NCI-H82 treated with DMSO at 0.1 percent for 48 hours (cell line): ENCODE measurements around the gene KLHL17.
"Not testable (repeated sequence)": the region's sequence is repeated elsewhere in the genome, so short reads cannot be mapped to it uniquely, and the experiment has no call there.

Experiments
- DNase-seq: peaks from one replicate; lab custom pipeline; 2025; ENCODE audit not compliant: unreplicated experiment; lab: John Stamatoyannopoulos, UW

The KLHL17 gene

DNA sequence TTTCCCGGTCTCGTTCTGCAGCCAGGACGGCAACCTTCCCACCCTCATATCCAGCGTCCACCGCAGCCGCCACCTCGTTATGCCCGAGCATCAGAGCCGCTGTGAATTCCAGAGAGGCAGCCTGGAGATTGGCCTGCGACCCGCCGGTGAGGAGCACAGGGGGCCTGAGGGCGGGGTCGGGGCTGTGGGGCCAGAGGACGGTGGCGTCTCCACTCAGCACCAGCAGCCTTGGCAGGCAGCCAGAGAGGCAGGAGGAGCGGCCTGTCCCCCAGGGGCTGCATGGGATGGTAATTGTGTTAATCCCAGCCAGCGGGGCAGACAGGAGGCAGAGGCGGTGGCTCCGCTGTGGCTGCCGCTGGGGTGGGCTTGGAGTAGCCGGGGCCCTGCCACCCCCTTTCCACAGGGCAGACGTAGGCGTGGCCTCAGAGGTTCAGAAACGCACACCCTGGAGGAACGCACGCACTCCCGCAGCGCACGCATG, 24.6 kb upstream of the KLHL17 start:
- DNase-seq = peak; percentile 94

DNA sequence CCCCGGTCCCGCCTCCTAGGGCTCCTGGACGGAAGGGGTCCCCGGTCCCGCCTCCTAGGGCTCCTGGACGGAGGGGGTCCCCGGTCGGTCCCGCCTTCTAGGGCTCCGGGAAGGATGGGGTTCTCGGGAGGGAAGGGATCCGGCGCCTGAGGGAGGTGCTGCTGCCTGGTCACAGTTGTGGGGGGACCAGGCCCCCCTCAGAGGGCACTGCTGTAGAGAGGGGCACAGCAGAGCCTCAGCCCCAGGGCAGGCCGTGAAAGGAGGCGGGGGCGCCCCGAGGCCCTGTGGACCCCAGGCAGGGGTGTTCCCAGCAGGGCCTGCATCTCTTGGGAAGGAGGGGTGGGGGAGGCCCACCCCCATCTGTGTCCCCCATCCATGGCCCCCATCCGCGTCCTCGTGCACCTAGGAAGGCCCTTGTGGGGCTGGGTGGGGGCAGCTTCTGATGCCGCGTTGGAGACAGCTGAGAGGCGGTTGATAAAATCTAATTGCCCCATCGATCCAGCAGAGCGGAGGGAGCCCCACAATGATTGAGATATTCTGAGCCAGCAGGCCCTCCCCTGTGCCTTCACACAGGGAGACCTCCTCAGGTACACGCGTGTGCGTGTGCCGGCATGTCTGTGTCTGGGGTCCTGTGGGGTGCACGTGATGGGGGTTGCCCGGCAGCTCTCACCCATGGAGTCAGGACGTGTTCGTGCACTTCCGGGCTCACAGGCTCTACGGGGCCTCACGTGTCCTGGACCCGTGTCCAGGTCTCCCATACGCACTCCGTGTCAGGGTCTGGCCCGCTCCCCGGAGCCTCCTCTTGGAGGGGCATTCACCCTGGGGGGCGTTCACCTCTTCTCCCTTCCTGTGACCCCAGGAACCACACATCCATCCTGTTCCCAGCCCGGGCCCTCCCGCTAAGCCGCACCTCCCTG, 23.8 kb upstream of the KLHL17 start:
- no peak for DNase-seq

DNA sequence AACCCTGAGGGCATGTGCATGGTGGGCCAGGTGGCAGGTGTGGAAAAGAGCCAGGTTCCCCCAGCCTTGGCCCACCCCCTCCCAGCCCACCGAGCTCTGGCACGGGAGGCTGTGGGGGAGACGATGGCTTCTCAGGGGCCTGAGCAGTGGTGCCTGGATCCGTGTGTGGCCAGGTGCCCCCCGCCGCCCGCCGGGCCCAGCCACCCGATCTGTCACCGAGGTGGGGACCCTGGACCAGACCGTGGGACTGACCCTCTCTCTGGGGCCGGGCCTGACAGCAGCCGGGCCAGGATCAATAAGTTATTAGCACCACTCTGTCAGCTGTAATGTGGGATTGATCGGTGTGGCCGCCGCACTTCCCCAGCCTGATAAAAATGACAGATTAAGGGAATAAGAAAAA, 22.9 kb upstream of the KLHL17 start:
- no peak for DNase-seq

DNA sequence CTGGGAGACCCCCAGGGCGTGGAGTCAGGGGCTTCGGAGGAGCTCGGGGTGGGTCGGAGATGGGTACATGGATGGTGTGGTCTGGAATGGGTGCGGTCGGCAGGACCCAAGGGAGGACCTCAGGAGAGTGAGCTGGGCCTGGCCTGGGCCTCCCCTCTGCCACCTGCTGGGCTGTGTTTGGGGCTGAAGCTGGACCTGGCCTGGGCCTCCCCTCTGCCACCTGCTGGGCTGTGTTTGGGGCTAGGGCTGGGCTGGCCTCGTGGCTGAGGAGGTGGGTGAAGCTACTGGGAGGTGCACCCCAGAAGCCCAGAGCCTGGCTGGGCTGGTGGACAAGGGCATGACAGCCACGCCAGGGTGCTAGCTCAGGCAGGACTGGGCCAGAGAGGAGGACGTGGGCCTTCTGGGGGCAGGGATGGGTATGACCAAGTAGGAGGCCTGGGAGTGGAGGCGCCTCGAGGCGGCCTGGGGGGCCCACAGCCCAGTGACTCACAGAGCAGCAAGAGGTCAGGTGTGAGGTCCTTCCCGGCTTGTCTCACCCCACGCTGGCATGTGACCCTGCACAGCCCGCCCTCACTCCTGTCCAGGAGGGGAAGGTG, 22.2 kb upstream of the KLHL17 start:
- DNase-seq = no peak

DNA sequence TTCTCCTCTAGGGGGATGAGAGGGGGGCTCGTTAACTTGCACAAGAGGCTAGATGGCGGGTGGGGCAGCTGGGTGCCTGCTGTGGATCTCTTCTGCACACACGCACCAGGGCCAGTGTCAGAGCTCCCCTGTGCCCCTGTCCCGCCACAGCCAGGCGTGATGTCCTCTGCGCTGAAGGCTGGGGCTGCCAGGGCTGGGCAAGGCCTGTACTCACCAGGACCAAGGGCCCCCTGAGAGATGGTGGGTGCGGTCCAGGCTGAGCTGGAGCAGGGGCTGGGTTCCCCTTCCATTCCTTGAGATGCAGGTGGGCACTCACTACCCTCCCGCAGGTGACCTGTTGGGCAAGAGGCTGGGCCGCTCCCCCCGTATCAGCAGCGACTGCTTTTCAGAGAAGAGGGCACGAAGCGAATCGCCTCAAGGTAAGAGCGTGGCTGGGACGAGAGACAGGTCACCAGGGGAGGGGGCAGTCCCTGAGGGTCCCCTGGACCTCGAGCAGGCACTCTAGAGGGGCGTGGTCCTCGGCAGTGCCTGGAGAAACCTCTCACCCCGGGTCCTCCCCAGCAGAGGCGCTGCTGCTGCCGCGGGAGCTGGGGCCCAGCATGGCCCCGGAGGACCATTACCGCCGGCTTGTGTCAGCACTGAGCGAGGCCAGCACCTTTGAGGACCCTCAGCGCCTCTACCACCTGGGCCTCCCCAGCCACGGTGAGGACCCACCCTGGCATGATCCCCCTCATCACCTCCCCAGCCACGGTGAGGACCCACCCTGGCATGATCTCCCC, 21.5 kb upstream of the KLHL17 start:
- DNase-seq = no peak

DNA sequence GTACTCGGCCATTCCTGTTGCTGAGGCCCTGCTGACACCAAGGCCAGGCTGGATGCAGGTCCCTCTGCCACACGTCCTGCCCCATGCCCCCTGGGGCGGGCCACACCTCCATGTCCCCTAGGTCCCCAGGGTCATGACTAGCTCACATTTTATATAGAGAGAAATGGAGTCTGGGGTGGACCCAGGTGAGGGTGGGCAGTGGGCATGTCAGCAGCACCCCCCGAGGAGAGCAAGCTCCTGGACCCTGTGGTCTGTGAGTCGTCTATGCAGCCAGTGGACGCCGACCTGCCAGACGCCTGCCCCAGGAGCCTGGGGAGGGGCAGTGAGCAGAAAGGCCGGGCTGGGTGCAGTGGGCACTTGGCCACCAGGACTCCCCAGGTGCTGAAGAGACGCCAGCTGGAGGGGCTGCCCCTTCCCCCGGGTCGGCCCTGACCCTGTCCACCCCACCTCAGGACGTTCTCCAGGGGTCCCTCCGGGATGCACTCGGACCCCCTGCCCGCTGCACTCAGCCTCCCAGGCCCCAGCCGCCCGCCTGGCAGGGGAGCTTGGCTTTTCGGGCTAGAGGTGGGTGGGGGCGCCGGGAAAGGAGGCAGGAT, 20.8 kb upstream of the KLHL17 start:
- DNase-seq = no peak

DNA sequence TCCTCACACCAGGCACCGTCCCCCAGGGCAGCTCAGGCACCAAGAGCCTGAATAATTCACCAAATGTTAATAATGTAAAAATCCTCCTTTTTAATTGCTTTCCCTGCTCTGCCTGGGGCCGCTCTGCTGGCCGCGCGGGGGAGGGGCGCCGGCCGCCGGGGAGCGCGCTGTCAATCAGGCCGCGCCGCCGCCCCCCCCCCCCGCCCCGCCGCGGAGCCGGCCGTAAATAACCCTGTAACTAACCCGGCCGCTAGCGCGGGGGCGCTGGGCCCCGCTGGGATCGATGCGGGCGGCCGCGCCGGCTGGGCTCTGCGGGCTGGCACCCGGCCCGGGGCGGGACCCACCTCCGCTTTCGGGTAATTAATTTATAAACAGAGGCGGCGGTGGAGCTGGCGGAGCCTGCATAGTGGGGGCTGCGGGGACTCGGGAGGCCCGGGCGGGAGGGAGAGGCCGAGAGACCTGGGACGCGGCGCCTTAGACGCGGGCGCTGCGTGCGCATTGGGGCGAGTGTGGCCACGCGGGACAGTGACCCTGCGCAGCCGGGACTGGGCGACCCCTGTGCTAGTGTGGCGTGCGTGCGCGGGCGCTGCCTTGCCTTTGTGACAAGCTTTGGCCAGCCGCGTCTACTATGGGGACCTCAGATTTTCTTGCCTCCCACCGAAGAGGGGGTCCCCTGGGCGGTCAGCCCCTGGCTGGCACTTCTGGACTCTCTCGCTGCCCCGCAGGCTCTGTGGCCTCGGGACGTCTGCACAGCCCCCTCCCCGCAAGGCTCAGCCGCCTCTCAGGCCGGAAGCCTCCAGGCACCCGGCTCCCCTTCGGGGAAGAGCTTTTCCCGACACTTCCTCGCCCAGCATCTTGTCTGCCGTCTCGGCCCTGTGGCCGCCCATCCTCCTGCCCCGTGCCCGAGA, 20.0 kb upstream of the KLHL17 start:
- peak; percentile 71 for DNase-seq

DNA sequence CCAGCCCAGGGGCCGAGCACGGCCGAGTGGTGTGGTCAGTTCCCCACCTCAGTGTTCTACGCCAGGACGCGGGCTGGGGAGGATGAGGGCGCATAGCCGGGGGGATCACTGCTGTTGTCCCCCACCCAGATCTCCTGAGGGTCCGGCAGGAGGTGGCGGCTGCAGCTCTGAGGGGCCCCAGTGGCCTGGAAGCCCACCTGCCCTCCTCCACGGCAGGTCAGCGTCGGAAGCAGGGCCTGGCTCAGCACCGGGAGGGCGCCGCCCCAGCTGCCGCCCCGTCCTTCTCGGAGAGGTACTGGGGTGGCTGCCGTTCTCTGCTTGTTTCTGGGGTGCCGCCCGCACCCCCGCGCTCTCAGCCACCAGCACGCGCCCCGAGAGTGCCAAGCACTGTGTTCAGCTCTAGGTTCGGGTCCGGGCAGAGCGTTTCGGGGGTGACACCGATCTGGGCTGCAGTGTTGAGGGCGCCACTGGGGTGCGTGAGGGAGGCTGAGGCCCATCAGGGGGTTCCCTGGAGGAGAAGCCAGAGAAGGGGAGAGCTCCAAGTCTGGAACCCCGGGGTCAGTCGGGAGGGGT, 19.3 kb upstream of the KLHL17 start:
- no peak for DNase-seq

DNA sequence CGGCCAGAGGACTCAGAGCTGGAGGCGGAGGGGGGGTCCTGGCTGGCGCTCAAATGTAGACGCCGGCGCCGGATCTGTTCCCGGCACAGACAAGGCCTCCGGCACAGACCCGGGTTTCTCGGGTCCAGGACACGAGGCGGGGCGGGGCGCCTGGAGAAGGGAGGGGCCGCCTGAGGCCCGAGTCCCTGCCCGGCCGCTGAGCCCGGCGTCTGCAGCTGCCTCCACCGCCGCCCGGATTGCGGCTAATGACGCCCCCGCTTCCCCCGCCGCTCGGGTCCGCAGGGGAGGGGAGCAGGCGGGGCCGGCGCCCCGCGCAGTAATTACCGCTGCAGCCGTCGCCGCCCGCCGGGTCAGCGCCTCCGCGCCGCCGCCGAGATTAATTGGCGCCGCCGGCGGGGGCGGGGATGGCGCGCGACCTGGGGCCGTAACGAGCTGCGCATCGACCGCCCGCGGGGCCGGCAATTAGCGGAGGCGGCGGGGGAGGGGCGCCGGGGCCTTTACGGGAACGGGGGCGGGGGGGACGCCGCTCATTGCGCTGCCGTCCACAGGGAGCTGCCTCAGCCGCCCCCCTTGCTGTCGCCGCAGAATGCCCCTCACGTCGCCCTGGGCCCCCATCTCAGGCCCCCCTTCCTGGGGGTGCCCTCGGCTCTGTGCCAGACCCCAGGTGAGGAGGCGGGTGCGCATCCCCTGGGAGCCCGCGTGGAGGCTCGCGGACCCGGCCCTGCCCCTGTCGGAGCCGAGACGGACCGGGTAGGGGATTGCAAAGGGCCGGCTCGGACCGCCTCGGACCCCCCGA, 18.6 kb upstream of the KLHL17 start:
- DNase-seq = peak; percentile 90

DNA sequence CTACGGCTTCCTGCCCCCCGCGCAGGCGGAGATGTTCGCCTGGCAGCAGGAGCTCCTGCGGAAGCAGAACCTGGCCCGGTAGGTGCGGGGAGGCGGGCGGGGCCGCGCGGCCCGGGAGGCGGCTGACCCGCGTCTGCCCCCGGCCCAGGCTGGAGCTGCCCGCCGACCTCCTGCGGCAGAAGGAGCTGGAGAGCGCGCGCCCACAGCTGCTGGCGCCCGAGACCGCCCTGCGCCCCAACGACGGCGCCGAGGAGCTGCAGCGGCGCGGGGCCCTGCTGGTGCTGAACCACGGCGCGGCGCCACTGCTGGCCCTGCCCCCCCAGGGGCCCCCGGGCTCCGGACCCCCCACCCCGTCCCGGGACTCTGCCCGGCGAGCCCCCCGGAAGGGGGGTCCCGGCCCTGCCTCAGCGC, 18.0 kb upstream of the KLHL17 start:
- DNase-seq = no peak

DNA sequence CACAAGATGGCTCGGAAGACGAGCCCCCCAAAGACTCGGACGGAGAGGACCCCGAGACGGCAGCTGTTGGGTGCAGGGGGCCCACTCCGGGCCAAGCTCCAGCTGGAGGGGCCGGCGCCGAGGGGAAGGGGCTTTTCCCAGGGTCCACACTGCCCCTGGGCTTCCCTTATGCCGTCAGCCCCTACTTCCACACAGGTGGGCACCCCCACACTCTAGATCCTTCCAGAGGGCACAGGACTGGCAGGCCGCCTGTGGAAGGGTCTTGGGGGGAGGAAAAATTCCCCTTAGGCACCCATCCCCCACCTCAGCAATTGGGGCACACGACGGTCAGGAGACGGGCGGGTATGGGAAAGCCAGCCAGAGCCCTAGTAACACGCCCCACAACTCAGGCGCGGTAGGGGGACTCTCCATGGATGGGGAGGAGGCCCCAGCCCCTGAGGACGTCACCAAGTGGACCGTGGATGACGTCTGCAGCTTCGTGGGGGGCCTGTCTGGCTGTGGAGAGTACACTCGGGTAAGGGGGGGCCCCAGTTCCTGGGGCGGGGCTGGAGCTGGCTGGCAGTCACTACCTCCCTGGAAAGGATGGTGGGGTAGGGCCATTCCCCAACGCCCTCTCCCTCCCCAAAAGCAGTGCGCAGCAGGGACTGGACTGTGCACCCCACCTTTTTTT, 17.4 kb upstream of the KLHL17 start:
- DNase-seq = no peak

DNA sequence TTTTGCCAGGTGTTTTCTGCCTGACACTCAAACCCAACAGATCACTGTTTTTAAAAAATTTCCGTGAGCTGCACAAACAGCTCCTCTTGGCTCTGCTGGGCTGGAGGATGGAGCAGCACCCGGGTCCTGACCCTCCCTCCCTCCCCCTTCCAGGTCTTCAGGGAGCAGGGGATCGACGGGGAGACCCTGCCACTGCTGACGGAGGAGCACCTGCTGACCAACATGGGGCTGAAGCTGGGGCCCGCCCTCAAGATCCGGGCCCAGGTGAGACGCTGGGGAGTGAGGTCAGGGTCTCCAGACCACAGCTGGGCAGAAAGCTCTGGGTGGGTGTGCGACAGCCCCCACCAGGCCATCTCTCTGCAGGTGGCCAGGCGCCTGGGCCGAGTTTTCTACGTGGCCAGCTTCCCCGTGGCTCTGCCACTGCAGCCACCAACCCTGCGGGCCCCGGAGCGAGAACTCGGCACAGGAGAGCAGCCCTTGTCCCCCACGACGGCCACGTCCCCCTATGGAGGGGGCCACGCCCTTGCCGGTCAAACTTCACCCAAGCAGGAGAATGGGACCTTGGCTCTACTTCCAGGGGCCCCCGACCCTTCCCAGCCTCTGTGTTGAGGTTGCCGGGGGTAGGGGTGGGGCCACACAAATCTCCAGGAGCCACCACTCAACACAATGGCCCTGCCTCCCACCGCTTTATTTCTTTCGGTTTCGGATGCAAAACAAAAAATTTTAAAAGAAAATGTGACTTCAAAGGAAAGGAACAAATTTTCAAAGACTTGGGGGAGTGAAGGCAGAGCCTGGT, 16.6 kb upstream of the KLHL17 start:
- no peak for DNase-seq

DNA sequence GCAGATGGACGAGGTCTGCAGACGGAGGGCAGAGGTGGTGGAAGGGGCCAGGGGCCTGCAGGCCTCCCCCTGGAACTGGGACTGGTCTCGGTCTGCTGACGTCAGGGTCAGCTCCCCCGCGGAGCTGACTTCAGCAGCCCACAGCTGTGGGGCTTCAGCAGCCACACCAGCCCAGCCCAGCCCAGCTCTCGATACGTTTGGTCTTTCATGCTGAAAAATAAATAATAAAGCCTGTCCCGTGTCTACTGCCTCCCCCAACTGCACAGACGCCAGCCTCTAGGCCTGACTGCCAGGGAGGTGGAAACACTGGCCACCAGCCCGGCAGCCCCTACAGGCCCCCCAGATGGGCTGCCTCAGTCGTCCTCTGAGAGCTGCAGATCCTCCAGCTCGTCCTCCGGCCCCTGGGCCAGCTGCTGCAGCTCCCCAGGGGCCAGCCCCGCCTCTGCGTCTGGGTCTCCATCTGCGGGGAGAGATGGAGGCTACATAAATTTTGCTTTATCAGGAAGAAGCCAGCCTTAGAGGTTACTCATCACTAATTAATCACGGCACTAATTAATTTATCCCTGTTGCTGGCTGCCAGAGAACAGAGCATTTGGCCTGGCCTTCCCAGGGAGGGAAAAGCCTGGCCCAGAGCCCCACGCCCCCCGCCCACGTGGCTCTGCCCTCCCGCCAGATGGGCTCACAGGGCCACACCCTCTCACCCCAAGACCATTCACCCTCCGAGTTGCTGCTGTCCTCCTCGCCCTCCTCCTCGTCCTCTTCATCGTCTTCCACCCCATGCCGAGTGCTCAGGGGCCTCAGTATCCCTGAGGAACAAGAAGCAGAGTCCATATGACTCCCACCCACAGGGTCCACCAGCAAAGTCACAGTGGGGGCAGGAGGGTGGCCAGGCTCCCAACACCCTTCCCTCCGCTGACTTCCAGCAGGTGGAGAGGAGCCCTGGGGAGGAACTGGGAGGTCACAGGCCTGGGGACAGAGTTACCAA, 15.8 kb upstream of the KLHL17 start:
- DNase-seq = peak; percentile 97

DNA sequence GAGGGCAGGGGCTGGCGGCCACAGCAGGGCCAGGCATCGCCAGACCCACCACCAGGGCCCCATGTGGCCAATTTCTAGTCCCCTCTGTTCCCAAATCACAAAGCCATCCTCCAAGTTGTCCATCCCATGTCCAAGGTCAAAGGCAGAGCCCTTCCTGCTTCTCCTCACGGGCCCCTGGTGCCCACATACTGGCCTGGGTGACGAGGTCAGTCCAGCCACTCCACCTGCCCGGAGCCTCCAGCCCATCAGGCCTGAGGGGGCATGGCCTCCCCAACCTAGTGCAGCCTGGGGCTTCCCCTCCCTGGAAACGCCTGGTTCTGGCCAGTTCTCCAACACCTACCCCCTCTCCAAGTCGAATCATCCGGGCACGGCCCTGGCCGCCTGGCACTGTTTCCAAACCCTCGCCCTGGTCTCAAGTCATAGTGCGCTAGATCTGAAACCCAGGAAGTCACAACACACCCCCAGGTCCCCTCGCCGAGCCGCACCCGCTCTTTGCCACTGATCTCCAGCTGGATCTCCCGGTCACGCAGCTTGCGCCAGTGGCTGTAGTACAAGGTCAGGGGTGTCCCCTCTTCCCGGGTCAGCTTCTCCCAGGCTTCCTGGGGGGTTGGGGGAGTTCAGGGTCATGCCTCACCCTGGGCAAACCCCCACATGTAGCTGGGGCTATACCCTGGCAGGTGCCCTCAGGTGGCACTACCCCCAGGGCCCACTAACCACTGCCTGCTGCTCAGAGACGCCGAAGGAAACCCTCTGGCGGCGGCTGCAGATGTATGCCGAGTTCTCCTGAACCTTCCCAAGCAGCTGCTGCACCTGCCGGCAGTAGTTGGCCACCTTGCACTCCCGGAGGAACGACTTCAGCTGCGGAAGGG, 14.5 kb upstream of the KLHL17 start:
- no peak for DNase-seq

DNA sequence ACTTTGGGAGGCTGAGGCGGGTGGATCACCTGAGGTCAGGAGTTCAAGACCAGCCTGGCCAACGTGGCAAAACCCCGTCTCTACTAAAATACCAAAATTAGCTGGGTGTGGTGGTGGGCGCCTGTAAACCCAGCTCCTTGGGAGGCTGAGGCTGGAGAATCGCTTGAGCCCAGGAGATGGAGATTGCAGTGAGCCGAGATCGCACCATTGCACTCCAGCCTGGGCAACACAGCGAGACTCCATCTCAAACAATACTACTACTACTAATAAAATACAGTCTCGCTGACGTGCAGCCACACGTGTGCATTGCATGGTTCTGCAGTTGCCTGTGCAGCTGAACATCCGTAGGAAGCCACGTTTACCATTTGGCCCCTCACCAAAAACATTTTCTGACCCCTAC, 13.6 kb upstream of the KLHL17 start:
- DNase-seq = not testable (repeated sequence)

DNA sequence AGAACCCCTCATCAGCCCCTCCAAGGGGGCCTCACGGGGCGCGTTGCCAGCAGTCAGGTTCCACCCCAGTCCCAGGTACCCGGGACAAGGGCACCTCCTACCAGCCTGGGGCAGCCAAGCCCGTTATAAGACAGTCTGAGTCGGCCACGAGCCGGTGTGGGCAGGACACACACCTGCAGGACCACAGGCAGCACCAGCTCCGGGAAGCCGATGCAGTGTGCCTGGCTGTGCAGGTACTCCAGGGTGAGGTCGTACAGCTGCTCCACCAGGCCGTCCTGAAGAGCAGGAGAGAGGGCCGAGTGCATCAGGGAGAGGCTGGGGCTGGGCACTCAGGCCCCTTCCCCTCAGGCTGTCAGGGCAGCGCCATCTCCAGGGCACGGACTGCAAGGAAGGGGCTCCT, 12.4 kb upstream of the KLHL17 start:
- DNase-seq = no peak
